Activated CD8-positive, alpha-beta T cell treated with anti-CD3 and anti-CD28 coated beads for 36 hours (primary cell): ENCODE results near the gene TMED6. TPM values are rescaled to one million over a fixed set of nuclear protein-coding genes. Genes with fewer than 3 reads are reported as not detected.
"Not testable (repeated sequence)": the region's sequence is repeated elsewhere in the genome, so short reads cannot be mapped to it uniquely, and the experiment has no call there.

Experiments
- ATAC-seq: fragments of 200-7000 bp; cut with Tn5 transposase; one replicate; pipeline ENCODE4 v1.10.0; 2021; ENCODE audit warnings: mild to moderate bottlenecking, moderate library complexity
- CTCF ChIA-PET: fragments of 350-600 bp; sonication (Branson Sonifier 250); formaldehyde crosslinking; loops from one replicate; lab custom pipeline; 2021; ENCODE audit warnings: antibody characterized with exemption; lab: Charles Lee
- POLR2A ChIA-PET: fragments of 350-600 bp; sonication (Branson Sonifier 250); formaldehyde crosslinking; loops from one replicate; lab custom pipeline; 2021; ENCODE audit warnings: antibody characterized with exemption; lab: Charles Lee
- DNase-seq: peaks from one replicate; pipeline ENCODE4 v3.0.0-alpha.2; 2020
- H3K27ac Mint-ChIP-seq: one replicate; pipeline ENCODE4 v1.8.0; 2021; ENCODE audit warnings: mild to moderate bottlenecking, mixed read lengths
- H3K27me3 Mint-ChIP-seq: one replicate; pipeline ENCODE4 v1.8.0; 2021; ENCODE audit warnings: mixed read lengths
- H3K36me3 Mint-ChIP-seq: one replicate; pipeline ENCODE4 v1.8.0; 2021; ENCODE audit warnings: low read depth, mixed read lengths
- H3K4me1 Mint-ChIP-seq: one replicate; pipeline ENCODE4 v1.8.0; 2021; ENCODE audit warnings: low read depth, mixed read lengths
- H3K4me3 Mint-ChIP-seq: one replicate; pipeline ENCODE4 v1.8.0; 2021; ENCODE audit warnings: mild to moderate bottlenecking, moderate library complexity, mixed read lengths
- H3K9me3 Mint-ChIP-seq: one replicate; pipeline ENCODE4 v1.8.0; 2021; ENCODE audit warnings: mixed read lengths
- intact Hi-C: fragments of 100-400 bp; cut with micrococcal nuclease; formaldehyde crosslinking; loops from one replicate; pipeline ENCODE4 v1.10.0; 2022
- total RNA-seq, 2 experiments: library from RNA; stranded (reverse); gene quantifications; one replicate each; pipeline ENCODE4 v1.2.3, GENCODE V29; 2021
- TF ChIP-seq, protein P1 (sequence below): fragments of 200-600 bp; IDR thresholded peaks from one replicate; pipeline ENCODE4 v1.8.0; 2022; ENCODE audit warnings: antibody characterized with exemption, mild to moderate bottlenecking

TMED6 gene
- total RNA-seq, 2 experiments from 2014 or later = 1.2 to 2.2 TPM

DNA sequence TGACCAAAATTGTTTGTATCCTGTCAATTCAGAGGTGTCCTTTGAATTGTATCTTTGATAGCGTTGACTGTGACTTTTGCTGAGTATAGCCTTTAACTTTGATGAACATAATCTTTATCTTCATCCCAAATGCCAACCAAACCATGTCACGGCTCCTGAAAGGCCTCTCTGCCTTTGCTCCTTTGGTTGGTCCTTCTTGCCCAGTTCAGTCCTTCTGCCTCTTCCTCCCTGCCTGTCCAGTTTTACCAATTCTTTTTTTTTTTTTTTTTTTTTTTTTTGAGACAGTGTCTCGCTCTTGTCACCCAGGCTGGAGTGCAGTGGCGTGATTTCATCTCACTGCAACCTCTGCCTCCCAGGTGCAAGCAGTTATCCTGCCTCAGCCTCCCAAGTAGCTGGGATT, 53.3 kb downstream of the TMED6 start:
- Mint-ChIP-seq H3K4me1 (peaks cover 4% of the 10 kb centered on the region), H3K36me3 (peaks cover 2% of the 10 kb centered on the region), H3K4me3 (no peak overlapping the region), H3K9me3 (no peaks in the 10 kb centered on the region), H3K27ac (no peak overlapping the region), H3K27me3 (no peaks in the 10 kb centered on the region)
- ChIA-PET CTCF (no interaction called here), POLR2A (no interaction called here)
- DNase-seq = no peak
- TF ChIP-seq, protein P1, sequence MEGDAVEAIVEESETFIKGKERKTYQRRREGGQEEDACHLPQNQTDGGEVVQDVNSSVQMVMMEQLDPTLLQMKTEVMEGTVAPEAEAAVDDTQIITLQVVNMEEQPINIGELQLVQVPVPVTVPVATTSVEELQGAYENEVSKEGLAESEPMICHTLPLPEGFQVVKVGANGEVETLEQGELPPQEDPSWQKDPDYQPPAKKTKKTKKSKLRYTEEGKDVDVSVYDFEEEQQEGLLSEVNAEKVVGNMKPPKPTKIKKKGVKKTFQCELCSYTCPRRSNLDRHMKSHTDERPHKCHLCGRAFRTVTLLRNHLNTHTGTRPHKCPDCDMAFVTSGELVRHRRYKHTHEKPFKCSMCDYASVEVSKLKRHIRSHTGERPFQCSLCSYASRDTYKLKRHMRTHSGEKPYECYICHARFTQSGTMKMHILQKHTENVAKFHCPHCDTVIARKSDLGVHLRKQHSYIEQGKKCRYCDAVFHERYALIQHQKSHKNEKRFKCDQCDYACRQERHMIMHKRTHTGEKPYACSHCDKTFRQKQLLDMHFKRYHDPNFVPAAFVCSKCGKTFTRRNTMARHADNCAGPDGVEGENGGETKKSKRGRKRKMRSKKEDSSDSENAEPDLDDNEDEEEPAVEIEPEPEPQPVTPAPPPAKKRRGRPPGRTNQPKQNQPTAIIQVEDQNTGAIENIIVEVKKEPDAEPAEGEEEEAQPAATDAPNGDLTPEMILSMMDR = no peak
- ATAC-seq = no peak
- intact Hi-C loops = no loop called here

DNA sequence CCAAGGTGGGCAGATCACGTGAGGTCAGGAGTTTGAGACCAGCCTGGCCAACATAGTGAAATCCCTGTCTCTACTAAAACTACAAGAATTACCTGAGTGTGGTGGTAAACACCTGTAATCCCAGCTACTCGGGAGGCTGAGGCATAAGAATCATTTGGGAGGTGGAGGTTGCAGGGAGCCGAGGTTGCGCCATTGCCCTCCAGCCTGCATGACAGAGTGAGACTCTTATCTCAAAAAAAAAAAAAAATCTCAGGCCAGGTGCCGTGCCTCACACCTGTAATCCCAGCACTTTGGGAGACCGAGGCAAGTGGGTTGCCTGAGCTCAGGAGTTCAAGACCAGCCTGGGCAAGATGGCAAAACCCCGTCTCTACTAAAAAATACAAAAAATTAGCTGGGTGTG, 54.8 kb downstream of the TMED6 start:
- H3K9me3 Mint-ChIP-seq = not testable (repeated sequence)

DNA sequence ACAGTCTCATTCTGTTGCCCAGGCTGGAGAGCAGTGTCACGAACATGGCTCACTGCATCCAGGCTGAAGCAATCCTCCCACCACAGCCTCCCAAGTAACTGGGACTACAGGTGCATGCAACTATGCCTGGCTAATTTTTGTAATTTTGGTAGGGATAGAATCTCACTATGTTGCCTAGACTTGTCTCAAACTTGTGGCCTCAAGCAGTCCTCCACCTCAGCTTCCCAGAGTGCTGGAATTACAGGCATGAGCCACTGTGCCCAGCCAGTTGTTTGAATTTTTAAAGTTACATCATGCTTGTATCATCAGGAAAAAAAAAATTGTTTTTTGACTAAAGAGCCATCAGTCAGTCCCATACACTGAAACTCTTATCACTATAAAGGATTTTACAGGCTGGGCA, 57.5 kb downstream of the TMED6 start:
- Mint-ChIP-seq H3K36me3 (no peaks in the 10 kb centered on the region), H3K4me3 (no peak overlapping the region), H3K27me3 (no peaks in the 10 kb centered on the region), H3K9me3 (no peaks in the 10 kb centered on the region), H3K4me1 (peaks cover 5% of the 10 kb centered on the region), H3K27ac (no peak overlapping the region)
- ChIA-PET POLR2A (no interaction called here), CTCF (interaction anchor here (0.8 kb wide), 1 partner anchor 143 kb away, joined by 3 read pairs; no protein-coding TSS in a partner anchor)
- intact Hi-C loops = no loop called here
- TF ChIP-seq, protein P1 = no peak
- DNase-seq (no peak), ATAC-seq (no peak)

More for the DNA sequence above, 54.8 kb downstream of the TMED6 start:
- H3K4me3 Mint-ChIP-seq, H3K27me3 Mint-ChIP-seq, DNase-seq, H3K36me3 Mint-ChIP-seq, intact Hi-C loops, H3K4me1 Mint-ChIP-seq, ATAC-seq, H3K27ac Mint-ChIP-seq, CTCF ChIA-PET: not testable (repeated sequence)
- POLR2A ChIA-PET = interaction anchor here (0.6 kb wide), 1 partner anchor 1514 kb away, joined by 3 read pairs; no protein-coding TSS in a partner anchor

DNA sequence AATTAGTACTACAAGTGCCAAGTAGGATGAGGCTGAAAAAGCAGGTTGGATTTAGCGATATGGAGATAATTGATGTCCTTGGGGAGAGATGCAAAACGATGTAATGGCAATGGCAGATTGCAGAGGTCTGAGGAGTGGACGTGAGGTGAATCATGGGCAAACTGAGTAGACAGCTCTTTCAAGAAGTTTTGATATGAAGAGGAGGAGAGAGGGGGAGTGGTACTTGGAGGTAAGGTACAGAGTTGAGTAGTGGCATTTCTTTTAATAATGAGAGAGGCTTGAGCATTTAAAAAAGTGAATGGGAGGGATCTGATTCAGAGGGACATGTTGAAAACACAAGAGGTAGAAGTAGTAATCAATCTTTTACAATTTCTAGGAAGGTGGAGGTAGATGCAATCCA, 58.2 kb downstream of the TMED6 start:
- TF ChIP-seq, protein P1 = no peak
- POLR2A ChIA-PET = no interaction called here
- H3K27ac Mint-ChIP-seq = peak overlapping the region; percentile 40
- no peak for DNase-seq
- intact Hi-C loops = no loop called here
- ATAC-seq = peak; percentile 53
- CTCF ChIA-PET = interaction anchor here (0.8 kb wide), 1 partner anchor 143 kb away, joined by 3 read pairs; no protein-coding TSS in a partner anchor
- H3K36me3 Mint-ChIP-seq = no peaks in the 10 kb centered on the region
- no peaks in the 10 kb centered on the region for H3K9me3 Mint-ChIP-seq
- H3K4me1 Mint-ChIP-seq = peaks cover 5% of the 10 kb centered on the region
- H3K4me3 Mint-ChIP-seq = no peak overlapping the region
- H3K27me3 Mint-ChIP-seq = no peaks in the 10 kb centered on the region

Other genes starting within 250 kb of the TMED6 start
- gene HAS3, start 246.1 kb downstream of the TMED6 start, total RNA-seq = under 1 TPM; 0.11 to 0.43 TPM
- 100 to 1,000 TPM; 111 to 115 TPM for gene CHTF8, start 219.2 kb downstream of the TMED6 start, total RNA-seq
- 100 to 1,000 TPM; 112 to 121 TPM for gene UTP4, start 219.1 kb downstream of the TMED6 start, total RNA-seq
- 10 to 100 TPM; 11.8 to 13.0 TPM for gene SNTB2, start 164.6 kb downstream of the TMED6 start, total RNA-seq
- 10 to 100 TPM; 30.5 to 31.2 TPM for gene VPS4A, start 40.4 kb downstream of the TMED6 start, total RNA-seq
- gene PDF, start 21.2 kb downstream of the TMED6 start, total RNA-seq = 10 to 100 TPM; 16.1 to 19.5 TPM
- 10 to 100 TPM; 26.0 to 27.4 TPM for gene COG8, start 12.2 kb downstream of the TMED6 start, total RNA-seq
- gene NIP7, start 12.0 kb downstream of the TMED6 start, total RNA-seq = 10 to 100 TPM; 37.7 to 41.8 TPM
- 10 to 100 TPM; 39.4 to 41.6 TPM for gene TERF2, start 34.2 kb upstream of the TMED6 start, total RNA-seq
- gene CYB5B, start 72.8 kb upstream of the TMED6 start, total RNA-seq = 100 to 1,000 TPM; 159 to 163 TPM
- gene NFAT5, start 214.2 kb upstream of the TMED6 start, total RNA-seq = 10 to 100 TPM; 36.0 to 37.8 TPM